ENCODE data around the gene EVI5.

- TF ChIP-seq CTCF (IDR thresholded peaks at IDR 0.05) (no peak), POLR2A (IDR thresholded peaks at IDR 0.05) (no peak)
These were observed 30.2 kb downstream of the EVI5 start for GRCh38 chr1:92754719-92755050.
